Right ventricle myocardium superior (tissue), 1 donor: ENCODE results near the gene KIAA2012. TPM values are rescaled to one million over a fixed set of nuclear protein-coding genes. Genes with fewer than 3 reads are reported as not detected.

Experiments
- ATAC-seq: fragments of 200-7000 bp; cut with Tn5 transposase; one replicate; pipeline ENCODE4 v1.9.1; 2020; ENCODE audit warnings: mild to moderate bottlenecking; ENCODE audit not compliant: poor library complexity
- DNase-seq: peaks from one replicate; pipeline ENCODE4 v3.0.0-alpha.2; 2020
- intact Hi-C: fragments of 100-400 bp; cut with DNase I; formaldehyde crosslinking; loops from one replicate; pipeline ENCODE4 v1.11.2; 2022
- long read RNA-seq: library from polyadenylated mRNA; unstranded; transcript quantifications from one replicate; pipeline ENCODE4 v2.0.0, GENCODE V29; 2021
- total RNA-seq: library from RNA; stranded (reverse); fragmentation: NEBNext Ultra II Directional; extraction: Animal tissue kit (Norgen Biotek cat#: 25700); gene quantifications from one replicate; pipeline ENCODE4 v1.2.1, GENCODE V29; 2021
- donor health status: DM: no; HTN: yes; CAD: no; lungs with severe emphysema.

KIAA2012 gene
- not detected for total RNA-seq
- long read RNA-seq = 0 reads

DNA sequence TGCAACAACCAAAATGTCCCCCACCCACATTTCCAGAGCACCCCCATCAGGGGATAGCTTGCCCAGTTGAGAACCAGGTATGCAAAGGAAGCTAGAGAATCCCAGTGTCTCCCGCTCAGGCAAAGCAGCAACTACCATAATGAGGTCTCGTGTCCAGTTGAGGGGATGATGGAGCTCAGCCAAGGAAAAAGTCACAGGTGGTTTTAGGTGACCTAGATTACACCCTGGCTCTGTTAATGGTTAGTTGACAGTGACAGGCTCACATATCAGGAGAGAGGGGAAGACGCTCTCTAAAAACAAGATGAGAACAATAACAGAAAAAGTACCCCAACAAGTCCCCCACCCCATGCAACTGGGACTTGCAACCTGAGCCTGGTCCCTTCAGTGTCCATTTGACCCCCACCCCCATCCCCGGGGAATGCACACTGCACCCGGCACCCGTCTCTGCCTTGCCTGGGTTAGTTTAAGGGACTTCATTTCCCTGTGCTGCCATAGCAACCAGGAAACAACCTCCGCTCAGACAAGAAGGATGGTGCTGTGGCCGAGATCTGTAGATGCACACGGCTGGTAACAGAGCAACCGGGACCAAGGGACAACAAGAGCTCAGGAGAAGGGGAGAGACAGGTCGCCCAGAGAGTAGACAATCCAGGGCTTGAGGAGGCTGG, at the start of gene KIAA2012:
Gene KIAA2012 (plus strand): TSS at position 519 of the 665 bp plus-strand sequence. CDS start 373 bp downstream, outside the sequence.
- DNase-seq (no peak), ATAC-seq (no peak)
- intact Hi-C loops = no loop called here

DNA sequence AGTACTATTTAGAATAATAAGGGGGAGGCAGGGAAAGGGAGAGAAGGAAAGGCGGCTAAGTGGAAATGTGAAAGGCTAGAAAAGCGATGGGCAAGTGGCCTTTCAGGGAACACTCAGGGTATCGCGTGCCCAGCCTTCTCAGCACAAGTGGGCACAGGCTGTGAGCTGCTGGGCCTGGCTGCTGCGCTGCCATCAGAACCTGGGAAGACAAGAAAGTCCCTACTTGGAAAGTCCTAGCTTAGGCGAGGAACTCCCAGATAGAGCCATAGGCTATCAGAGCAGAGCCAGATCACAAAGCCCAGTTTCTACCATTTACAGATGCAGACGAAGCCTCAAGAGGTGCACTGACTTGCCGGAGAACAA, 49.2 kb upstream of the KIAA2012 start:
- ATAC-seq (no peak), DNase-seq (no peak)
- intact Hi-C loops = no loop called here

DNA sequence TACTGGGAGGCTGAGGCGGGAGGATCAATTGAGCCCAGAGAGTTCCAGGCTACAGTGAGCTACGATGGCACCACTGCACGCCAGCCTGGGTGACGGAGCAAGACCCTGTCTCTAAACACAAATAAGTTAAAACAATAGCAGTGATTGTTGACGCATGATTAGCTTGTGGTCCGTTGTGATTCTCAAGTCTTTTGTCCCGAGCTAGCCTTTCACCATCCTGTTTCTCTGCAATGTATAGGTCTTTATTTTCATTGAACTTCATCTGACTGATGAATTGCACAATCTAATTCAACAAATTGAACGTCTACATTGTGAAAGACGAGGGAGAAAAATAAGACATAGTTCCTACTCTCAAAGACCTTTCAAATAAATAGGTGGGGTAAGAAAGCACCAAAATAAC, 48.2 kb upstream of the KIAA2012 start:
- no peak for ATAC-seq
- no peak for DNase-seq
- intact Hi-C loops = no loop called here

DNA sequence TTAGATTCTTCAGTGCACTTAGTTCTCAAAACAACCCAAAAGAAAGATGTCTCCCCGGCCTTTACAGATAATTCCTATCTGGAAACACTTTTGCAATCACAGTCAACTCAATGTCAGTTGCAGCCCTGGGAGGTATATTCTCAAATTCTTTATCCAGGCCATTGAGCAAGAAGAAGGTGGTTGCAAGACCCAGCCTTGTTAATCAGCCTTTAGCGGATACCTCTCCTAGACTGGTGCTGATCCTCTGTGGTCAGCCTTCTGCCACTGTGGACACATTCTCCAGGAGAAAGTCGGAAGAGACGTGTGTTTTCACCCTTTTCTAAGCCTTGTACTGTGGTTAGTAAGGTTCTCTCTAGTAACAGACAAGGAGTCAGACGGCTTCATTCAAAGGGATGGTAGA, 47.2 kb upstream of the KIAA2012 start:
- ATAC-seq (no peak), DNase-seq (no peak)
- intact Hi-C loops = no loop called here

DNA sequence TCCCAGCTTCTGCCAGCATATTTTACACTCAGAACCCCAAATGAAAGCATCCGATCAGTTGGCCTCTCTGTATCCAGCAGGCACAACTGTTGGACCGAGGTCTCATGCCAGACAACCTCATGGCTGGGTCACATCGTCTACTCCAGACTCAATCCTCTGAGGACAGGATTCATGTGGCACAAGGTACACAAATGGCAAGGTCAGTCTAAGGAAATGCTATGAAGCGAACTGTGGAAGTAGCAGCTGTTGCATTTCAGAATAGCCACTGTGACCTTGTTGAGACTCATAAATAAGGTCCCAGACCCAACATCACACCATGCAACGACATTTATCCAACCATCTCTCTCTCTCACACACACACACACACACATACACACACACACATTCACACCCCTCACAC, 46.5 kb upstream of the KIAA2012 start:
- DNase-seq = no peak
- intact Hi-C loops = no loop called here
- ATAC-seq = no peak

DNA sequence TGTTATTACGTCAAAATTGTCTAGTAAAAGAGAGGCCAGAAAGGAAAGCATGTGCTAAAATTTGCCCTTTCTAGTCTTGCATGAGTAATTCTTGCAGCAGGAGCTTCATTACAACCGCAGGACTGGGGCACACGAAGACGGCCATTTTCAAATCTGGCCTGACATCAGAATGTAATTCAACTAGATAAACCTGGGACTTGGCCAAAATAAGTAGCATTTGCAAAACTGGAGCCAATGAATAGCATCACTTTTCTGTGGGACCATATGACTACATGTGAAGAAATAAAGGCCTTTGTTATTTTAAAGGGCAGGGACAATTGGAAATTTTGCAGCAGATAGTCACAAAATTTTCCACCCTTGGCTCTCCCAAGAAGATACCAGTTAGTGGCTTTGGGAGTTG, 42.4 kb upstream of the KIAA2012 start:
- ATAC-seq (no peak), DNase-seq (no peak)
- intact Hi-C loops = loop anchor here (5.0 kb wide), 1 partner anchor 168 kb away; no protein-coding TSS in a partner anchor

DNA sequence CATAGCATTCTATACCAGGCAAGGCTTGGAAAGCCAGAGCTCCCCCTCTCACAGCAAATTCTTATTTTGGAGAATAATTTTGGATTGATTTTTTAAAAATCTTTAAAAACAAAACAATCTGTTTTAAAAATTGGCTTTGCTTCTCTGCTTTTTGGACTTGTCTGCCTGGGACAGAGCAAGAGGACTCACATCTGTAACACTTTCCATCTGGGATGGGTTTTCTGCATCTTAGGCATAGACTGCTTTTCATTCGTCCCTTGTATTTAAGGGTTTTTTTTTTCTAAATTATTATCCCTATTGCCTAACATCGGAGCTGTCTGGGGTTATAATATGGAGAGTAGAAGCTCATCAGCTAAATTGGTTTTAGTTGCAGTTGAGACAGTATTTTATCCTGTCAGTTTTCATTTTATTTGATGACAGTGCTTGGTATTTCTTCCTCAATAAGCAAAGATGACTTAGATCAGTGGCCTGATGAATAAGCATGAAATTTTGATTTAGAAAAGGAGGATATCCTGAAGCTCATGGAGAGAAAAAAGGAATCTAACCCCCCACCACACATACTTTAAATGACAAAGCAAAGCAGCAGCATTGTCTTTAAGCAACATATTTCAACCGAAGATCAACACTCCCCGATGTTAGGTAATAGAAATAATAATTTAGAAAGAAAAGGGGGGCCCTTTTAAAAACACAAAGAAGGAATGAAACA, 41.7 kb upstream of the KIAA2012 start:
- ATAC-seq (no peak), DNase-seq (no peak)
- intact Hi-C loops = loop anchor here (5.0 kb wide), 1 partner anchor 169 kb away; no protein-coding TSS in a partner anchor

DNA sequence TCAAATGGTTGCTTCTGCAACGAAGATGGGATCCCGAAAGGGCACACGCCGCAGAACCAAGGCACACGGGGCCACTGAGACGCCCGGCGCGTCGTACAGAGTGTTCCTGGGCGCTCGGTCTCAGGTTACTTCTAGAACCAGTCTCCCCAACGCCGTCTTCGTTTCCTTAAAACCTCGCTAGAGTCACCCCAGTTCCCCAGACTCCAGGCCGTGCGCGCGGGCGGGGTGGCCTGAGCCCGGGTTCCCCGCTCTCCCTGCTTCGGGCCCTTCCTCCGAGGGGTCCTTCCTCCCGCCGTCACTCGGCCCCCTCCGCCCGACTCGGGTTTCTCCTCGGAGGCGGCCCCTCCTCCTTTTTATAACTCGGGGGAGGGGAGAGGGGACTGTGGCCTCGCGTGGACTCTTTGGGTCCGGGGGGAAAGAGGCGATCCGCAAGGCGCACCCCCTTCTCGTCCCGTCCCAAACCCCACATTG, 40.2 kb upstream of the KIAA2012 start:
- DNase-seq = peak; percentile 70
- intact Hi-C loops = loop anchor here (5.0 kb wide), 1 partner anchor 171 kb away; no protein-coding TSS in a partner anchor
- ATAC-seq = peak; percentile 37

DNA sequence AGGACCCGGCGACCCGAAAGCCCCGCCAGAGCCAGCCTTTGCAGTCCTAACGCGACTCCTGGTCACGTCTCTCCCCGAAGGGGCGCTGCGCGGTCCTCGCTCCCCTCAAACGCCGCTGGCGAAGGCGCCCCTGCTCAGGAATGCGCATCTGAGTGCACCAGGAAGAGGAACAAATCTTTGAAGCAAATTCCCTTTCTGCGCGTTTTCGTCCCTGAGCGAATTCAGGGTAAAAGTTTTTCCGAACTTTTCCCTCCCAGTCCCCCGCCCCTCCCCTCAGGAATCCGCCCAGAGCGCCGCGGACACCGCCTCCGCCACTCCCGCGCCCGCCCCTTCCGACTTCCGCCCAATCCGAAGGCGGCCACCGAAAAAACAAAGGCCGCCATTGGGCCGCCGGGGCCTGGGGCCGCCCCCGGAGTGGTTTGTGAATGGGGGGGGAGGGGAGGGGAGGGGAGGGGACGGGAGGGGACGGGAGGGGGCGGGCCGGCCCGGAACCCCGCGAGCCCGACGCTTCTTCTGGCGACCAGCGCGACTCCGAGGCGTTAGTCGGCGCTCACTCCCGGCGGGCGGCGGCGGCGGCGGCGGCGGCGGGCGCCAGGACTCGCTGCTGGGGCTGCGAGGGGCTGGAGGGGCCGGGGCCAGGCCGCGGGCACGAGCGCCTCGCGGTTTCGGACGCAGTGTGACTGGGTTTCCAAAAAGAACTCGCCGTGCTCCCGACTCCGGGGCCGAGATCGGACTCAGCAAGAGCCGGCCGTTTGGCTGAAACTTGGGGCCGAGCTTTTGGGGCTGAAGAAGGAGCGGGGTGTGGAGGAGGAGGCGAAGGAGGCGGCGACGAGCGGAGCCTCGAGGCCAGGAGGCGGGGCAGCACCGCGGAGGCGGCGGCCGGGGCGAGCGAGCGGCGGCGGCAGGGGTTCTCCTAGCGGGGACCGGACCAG, 39.5 kb upstream of the KIAA2012 start, which contains the start of gene FZD7:
Gene FZD7 (plus strand): TSS at position 539 of the 932 bp plus-strand sequence. CDS start 793 bp downstream, outside the sequence.
- ATAC-seq (peak; percentile 90), DNase-seq (peak; percentile 95)
- intact Hi-C loops = loop anchor here (5.0 kb wide), 1 partner anchor 171 kb away; no protein-coding TSS in a partner anchor

DNA sequence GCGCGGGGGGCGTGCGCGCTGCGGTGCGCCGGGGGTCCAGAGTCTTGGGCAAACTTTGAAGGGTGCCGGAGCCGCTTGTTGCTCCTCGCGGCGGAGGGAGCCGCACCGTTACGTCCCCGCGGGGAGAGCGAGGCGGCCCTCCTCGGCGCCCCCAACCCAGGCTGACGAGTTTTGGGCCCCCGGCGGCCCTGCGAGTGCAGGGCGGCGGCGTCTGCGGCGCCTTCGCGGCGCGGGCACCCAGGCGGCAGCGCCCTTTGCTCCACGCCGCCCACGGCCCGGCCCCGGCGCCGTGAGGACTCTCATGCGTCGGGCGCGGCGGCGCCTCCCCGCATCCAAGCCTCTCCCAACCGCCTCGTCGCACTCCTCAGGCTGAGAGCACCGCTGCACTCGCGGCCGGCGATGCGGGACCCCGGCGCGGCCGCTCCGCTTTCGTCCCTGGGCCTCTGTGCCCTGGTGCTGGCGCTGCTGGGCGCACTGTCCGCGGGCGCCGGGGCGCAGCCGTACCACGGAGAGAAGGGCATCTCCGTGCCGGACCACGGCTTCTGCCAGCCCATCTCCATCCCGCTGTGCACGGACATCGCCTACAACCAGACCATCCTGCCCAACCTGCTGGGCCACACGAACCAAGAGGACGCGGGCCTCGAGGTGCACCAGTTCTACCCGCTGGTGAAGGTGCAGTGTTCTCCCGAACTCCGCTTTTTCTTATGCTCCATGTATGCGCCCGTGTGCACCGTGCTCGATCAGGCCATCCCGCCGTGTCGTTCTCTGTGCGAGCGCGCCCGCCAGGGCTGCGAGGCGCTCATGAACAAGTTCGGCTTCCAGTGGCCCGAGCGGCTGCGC, 38.6 kb upstream of the KIAA2012 start:
- ATAC-seq = peak; percentile 7
- peak; percentile 59 for DNase-seq
- intact Hi-C loops = loop anchor here (5.0 kb wide), 1 partner anchor 172 kb away; no protein-coding TSS in a partner anchor

DNA sequence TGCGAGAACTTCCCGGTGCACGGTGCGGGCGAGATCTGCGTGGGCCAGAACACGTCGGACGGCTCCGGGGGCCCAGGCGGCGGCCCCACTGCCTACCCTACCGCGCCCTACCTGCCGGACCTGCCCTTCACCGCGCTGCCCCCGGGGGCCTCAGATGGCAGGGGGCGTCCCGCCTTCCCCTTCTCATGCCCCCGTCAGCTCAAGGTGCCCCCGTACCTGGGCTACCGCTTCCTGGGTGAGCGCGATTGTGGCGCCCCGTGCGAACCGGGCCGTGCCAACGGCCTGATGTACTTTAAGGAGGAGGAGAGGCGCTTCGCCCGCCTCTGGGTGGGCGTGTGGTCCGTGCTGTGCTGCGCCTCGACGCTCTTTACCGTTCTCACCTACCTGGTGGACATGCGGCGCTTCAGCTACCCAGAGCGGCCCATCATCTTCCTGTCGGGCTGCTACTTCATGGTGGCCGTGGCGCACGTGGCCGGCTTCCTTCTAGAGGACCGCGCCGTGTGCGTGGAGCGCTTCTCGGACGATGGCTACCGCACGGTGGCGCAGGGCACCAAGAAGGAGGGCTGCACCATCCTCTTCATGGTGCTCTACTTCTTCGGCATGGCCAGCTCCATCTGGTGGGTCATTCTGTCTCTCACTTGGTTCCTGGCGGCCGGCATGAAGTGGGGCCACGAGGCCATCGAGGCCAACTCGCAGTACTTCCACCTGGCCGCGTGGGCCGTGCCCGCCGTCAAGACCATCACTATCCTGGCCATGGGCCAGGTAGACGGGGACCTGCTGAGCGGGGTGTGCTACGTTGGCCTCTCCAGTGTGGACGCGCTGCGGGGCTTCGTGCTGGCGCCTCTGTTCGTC, 37.7 kb upstream of the KIAA2012 start:
- intact Hi-C loops = no loop called here
- DNase-seq = peak; percentile 82

DNA sequence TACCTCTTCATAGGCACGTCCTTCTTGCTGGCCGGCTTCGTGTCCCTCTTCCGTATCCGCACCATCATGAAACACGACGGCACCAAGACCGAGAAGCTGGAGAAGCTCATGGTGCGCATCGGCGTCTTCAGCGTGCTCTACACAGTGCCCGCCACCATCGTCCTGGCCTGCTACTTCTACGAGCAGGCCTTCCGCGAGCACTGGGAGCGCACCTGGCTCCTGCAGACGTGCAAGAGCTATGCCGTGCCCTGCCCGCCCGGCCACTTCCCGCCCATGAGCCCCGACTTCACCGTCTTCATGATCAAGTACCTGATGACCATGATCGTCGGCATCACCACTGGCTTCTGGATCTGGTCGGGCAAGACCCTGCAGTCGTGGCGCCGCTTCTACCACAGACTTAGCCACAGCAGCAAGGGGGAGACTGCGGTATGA, 37.1 kb upstream of the KIAA2012 start:
- intact Hi-C loops = no loop called here
- ATAC-seq (no peak), DNase-seq (peak; percentile 49)

More for the DNA sequence above, 37.7 kb upstream of the KIAA2012 start:
- ATAC-seq = peak; percentile 37

DNA sequence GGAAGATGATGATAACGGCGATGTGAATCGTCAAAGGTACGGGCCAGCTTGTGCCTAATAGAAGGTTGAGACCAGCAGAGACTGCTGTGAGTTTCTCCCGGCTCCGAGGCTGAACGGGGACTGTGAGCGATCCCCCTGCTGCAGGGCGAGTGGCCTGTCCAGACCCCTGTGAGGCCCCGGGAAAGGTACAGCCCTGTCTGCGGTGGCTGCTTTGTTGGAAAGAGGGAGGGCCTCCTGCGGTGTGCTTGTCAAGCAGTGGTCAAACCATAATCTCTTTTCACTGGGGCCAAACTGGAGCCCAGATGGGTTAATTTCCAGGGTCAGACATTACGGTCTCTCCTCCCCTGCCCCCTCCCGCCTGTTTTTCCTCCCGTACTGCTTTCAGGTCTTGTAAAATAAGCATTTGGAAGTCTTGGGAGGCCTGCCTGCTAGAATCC, 36.4 kb upstream of the KIAA2012 start:
- no peak for ATAC-seq
- intact Hi-C loops = no loop called here

DNA sequence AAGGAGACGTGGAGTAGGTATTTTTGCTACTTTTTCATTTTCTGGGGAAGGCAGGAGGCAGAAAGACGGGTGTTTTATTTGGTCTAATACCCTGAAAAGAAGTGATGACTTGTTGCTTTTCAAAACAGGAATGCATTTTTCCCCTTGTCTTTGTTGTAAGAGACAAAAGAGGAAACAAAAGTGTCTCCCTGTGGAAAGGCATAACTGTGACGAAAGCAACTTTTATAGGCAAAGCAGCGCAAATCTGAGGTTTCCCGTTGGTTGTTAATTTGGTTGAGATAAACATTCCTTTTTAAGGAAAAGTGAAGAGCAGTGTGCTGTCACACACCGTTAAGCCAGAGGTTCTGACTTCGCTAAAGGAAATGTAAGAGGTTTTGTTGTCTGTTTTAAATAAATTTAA, 36.0 kb upstream of the KIAA2012 start:
- intact Hi-C loops = no loop called here
- no peak for DNase-seq
- no peak for ATAC-seq

More for the DNA sequence above, 36.4 kb upstream of the KIAA2012 start:
- DNase-seq = no peak

DNA sequence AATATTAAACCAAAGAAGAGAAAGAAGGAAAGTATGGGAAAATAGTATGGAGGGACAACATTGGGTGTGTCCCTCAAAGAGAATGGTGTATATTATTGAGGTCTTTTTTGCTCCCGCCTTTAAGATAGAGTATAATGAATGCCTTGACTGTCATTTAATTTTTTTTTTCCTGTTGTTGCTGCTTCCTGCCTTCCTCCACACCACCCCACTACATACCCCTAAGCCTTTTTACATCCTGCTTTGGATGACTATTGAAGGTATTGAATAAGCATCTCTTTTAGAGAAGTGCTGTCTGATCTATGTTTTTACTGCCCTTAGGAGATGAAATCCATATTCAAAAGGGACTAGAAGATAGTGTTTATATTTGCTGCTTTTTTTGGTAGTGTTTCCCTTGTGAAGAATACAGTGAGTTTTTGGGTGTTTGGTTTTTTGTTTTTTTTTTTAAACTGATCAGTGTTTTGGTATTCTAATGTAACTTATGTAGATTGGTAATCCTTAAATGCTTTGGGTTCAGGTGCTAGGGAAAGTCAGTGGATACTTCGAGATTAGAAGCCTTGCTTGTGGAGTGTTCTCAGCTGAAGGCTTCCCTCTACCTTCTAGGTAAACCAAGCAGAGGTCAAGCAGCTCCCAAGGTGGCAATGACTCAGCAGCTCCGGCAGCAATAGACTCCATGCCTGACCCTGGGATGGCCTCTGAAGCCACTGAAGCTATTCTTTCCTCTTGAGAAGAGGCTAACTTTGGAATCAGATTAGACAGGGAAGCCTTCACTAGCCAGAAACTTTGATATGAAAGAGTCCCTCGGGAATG, 34.4 kb upstream of the KIAA2012 start:
- peak; percentile 50 for DNase-seq
- intact Hi-C loops = no loop called here
- ATAC-seq = peak; percentile 41
